ENCODE measurements around the gene SRF. TPM values are rescaled to one million over a fixed set of nuclear protein-coding genes. Genes with fewer than 3 reads are reported as not detected.

SRF gene
- total and polyA plus RNA-seq, 2 donors (not counting 1 experiment from before 2014, with no cell fraction given) = 21.7 to 22.7 TPM

- Histone ChIP-seq H3K79me2 (ENCODE audit: control insufficient read depth, insufficient read depth, low read length) (no peaks in the 10 kb centered on the region), H3K4me2 (replicated peaks; ENCODE audit: low read depth, low read length, poor library complexity, severe bottlenecking) (no peak overlapping the region), H3K36me3 (replicated peaks in 1 of 2; ENCODE audit: control extremely low read depth in 1 of 2, control insufficient read depth in 1 of 2, extremely low read depth in 1 of 2, insufficient read depth in 2 of 2, low read length in 1 of 2) (no peaks in the 10 kb centered on the region), H3K27me3 (replicated peaks in 1 of 4; ENCODE audit: control extremely low read depth in 1 of 4, control insufficient read depth in 3 of 4, insufficient read depth in 4 of 4, low read length in 3 of 4) (no peaks in the 10 kb centered on the region), H4K20me1 (ENCODE audit: control insufficient read depth, insufficient read depth, low read length, poor library complexity, severe bottlenecking) (no peaks in the 10 kb centered on the region), H3K4me1 (ENCODE audit: control insufficient read depth in 2 of 2, insufficient read depth in 2 of 2, low read length in 2 of 2) (no peaks in the 10 kb centered on the region), H3K9me3 (ENCODE audit: control extremely low read depth in 1 of 3, control insufficient read depth in 2 of 3, insufficient read depth in 1 of 3, low read length in 2 of 3) (no peaks in the 10 kb centered on the region), H3K27ac (ENCODE audit: low read length in 2 of 2) (no peak overlapping the region), H3K9ac (ENCODE audit: low read length) (no peak overlapping the region), H3K4me3 (ENCODE audit: control extremely low read depth in 1 of 5, extremely low read depth in 1 of 5, insufficient read depth in 1 of 5, low read depth in 2 of 5, low read length in 4 of 5) (no peak overlapping the region), H2AFZ (ENCODE audit: insufficient read depth, low read depth, low read length, poor library complexity, severe bottlenecking) (no peak overlapping the region)
- WGBS (ENCODE audit: insufficient coverage) = 81% methylated on average over 4 of the region's 6 CpGs
- ChIA-PET CTCF (interaction anchor here (0.6 to 1.6 kb wide), 2 partner anchors 18 to 1092 kb away, joined by 4 to 6 read pairs; partner anchors contain the start of gene MYMX), POLR2A (interaction anchor here (0.6 kb wide), 1 partner anchor 110 kb away, joined by 3 read pairs; no protein-coding TSS in a partner anchor)
- Mint-ChIP-seq H3K4me1 (no peaks in the 10 kb centered on the region), H3K27me3 (peaks cover 6% of the 10 kb centered on the region), H3K4me3 (no peak overlapping the region), H3K27ac (no peak overlapping the region), H3K9me3 (ENCODE audit: insufficient read depth) (no peaks in the 10 kb centered on the region)
- intact Hi-C loops (cut with micrococcal nuclease) = no loop called here
- TF ChIP-seq EZH2 (IDR thresholded peaks at IDR 0.05; ENCODE audit: borderline replicate concordance, insufficient read depth, low read depth, low read length, poor library complexity, severe bottlenecking) = no peak
- no peak for TF ChIP-seq CTCF (IDR thresholded peaks at IDR 0.05)
- no peak for ATAC-seq (ENCODE audit: low read depth)
- DNase-seq = no peak
These were observed 46.0 kb upstream of the SRF start for GRCh38 chr6:43125119-43125518.

DNA sequence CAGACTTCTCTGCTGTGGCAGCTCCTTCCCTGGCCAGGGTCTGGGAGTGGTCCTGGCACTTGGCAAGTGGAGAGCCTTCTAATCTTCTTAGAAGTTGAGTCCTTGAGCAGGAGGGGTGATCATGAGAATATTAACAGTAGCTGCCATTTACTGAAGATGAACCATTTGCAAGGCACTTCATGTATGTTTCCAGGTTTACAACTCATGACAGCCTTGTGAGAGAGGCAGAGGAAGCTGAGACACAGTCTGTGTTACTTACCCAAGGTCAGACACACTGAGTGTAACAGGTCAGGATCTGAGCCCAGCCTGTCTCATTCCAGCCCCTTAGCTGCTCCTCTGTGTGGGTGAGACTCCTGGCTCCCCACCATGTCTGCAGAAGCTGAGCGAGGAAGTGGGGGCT lies 45.5 kb upstream of the SRF start:
- Histone ChIP-seq H3K4me3 (ENCODE audit: control extremely low read depth in 1 of 5, extremely low read depth in 1 of 5, insufficient read depth in 1 of 5, low read depth in 2 of 5, low read length in 4 of 5) (no peak overlapping the region), H3K27ac (ENCODE audit: low read length in 2 of 2) (no peak overlapping the region), H4K20me1 (ENCODE audit: control insufficient read depth, insufficient read depth, low read length, poor library complexity, severe bottlenecking) (no peaks in the 10 kb centered on the region), H3K79me2 (ENCODE audit: control insufficient read depth, insufficient read depth, low read length) (no peaks in the 10 kb centered on the region), H3K4me1 (ENCODE audit: control insufficient read depth in 2 of 2, insufficient read depth in 2 of 2, low read length in 2 of 2) (no peaks in the 10 kb centered on the region), H3K36me3 (replicated peaks in 1 of 2; ENCODE audit: control extremely low read depth in 1 of 2, control insufficient read depth in 1 of 2, extremely low read depth in 1 of 2, insufficient read depth in 2 of 2, low read length in 1 of 2) (no peaks in the 10 kb centered on the region), H3K9me3 (ENCODE audit: control extremely low read depth in 1 of 3, control insufficient read depth in 2 of 3, insufficient read depth in 1 of 3, low read length in 2 of 3) (no peaks in the 10 kb centered on the region), H3K9ac (ENCODE audit: low read length) (no peak overlapping the region), H2AFZ (ENCODE audit: insufficient read depth, low read depth, low read length, poor library complexity, severe bottlenecking) (no peak overlapping the region), H3K4me2 (replicated peaks; ENCODE audit: low read depth, low read length, poor library complexity, severe bottlenecking) (no peak overlapping the region), H3K27me3 (replicated peaks in 1 of 4; ENCODE audit: control extremely low read depth in 1 of 4, control insufficient read depth in 3 of 4, insufficient read depth in 4 of 4, low read length in 3 of 4) (no peaks in the 10 kb centered on the region)
- POLR2A ChIA-PET = interaction anchor here (0.6 kb wide), 1 partner anchor 111 kb away, joined by 3 read pairs; no protein-coding TSS in a partner anchor
- Mint-ChIP-seq H3K4me1 (no peaks in the 10 kb centered on the region), H3K27ac (no peak overlapping the region), H3K9me3 (ENCODE audit: insufficient read depth) (no peaks in the 10 kb centered on the region), H3K27me3 (peaks cover 6% of the 10 kb centered on the region), H3K4me3 (no peak overlapping the region)
- CTCF ChIA-PET = interaction anchor here (1.0 to 1.6 kb wide), 2 partner anchors 18 to 79 kb away, joined by 3 to 4 read pairs; no protein-coding TSS in a partner anchor
- intact Hi-C loops (cut with micrococcal nuclease) = no loop called here
- 100% methylated on average over 1 of the region's 1 CpG for WGBS (ENCODE audit: insufficient coverage)
- ATAC-seq (ENCODE audit: low read depth) (no peak), DNase-seq (no peak)
- TF ChIP-seq EZH2 (IDR thresholded peaks at IDR 0.05; ENCODE audit: borderline replicate concordance, insufficient read depth, low read depth, low read length, poor library complexity, severe bottlenecking) (no peak), CTCF (IDR thresholded peaks at IDR 0.05) (no peak)

All from B cell (primary cell).